ENCODE results near the gene LRRFIP1. TPM values are rescaled to one million over a fixed set of nuclear protein-coding genes. Genes with fewer than 3 reads are reported as not detected.
"Not testable (repeated sequence)": the region's sequence is repeated elsewhere in the genome, so short reads cannot be mapped to it uniquely, and the experiment has no call there.

Gene LRRFIP1
- total RNA-seq, 1 donor, result 49.0 TPM

GRCh38 chr2:237680702-237681478 lies 53.5 kb downstream of the LRRFIP1 start:
- TF ChIP-seq CTCF (IDR thresholded peaks at IDR 0.05; ENCODE audit: insufficient read depth, low read length), result no peak
- H3K4me3 ChIP-seq (ENCODE audit: low read depth, low read length), result no peak overlapping the region
- no peak for DNase-seq (ENCODE audit: low read depth)

- H3K4me3 ChIP-seq (ENCODE audit: low read depth, low read length), result no peak overlapping the region
- no peak for DNase-seq (ENCODE audit: low read depth)
- no peak for TF ChIP-seq CTCF (IDR thresholded peaks at IDR 0.05; ENCODE audit: insufficient read depth, low read length)
Observed at GRCh38 chr2:237682151-237682550, 54.8 kb downstream of the LRRFIP1 start.

GRCh38 chr2:237682856-237683670 lies 55.7 kb downstream of the LRRFIP1 start:
- no peak for TF ChIP-seq CTCF (IDR thresholded peaks at IDR 0.05; ENCODE audit: insufficient read depth, low read length)
- no peak for DNase-seq (ENCODE audit: low read depth)
- no peak overlapping the region for H3K4me3 ChIP-seq (ENCODE audit: low read depth, low read length)

- DNase-seq (ENCODE audit: low read depth), result peak; percentile 42
- peak; percentile 45 for TF ChIP-seq CTCF (IDR thresholded peaks at IDR 0.05; ENCODE audit: insufficient read depth, low read length)
- no peak overlapping the region for H3K4me3 ChIP-seq (ENCODE audit: low read depth, low read length)
Observed at GRCh38 chr2:237685408-237685807, 58.0 kb downstream of the LRRFIP1 start.

DNA sequence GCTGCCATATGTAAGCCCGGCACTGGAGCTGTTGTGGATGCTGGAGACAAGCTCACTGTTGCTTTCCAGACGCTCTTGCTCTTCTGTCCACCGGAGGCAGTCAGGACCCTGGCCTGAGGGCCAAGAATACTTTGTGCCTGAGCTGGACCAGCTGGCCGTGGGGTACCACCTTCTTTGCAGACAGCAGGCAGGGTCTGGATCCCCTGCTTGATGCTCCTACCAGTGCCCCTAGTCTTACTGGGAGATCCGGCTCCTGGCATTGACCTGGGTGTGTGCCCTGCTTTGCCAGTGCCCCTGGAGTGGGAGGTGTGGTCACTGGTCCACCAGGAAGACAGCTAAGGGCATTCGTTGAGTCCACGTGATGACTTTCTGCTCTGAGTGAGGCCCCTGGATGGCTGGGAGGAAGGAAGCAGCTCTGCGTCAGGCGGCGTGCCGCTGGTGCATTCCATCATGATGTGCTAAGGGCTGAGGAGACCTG lies 59.3 kb downstream of the LRRFIP1 start:
- DNase-seq (ENCODE audit: low read depth), result no peak
- no peak overlapping the region for H3K4me3 ChIP-seq (ENCODE audit: low read depth, low read length)

GRCh38 chr2:237688081-237688480 lies 60.7 kb downstream of the LRRFIP1 start:
- no peak for DNase-seq (ENCODE audit: low read depth)
- no peak for TF ChIP-seq CTCF (IDR thresholded peaks at IDR 0.05; ENCODE audit: insufficient read depth, low read length)
- H3K4me3 ChIP-seq (ENCODE audit: low read depth, low read length), result no peak overlapping the region

More for the DNA sequence above, 59.3 kb downstream of the LRRFIP1 start:
- TF ChIP-seq CTCF (IDR thresholded peaks at IDR 0.05; ENCODE audit: insufficient read depth, low read length), result peak; percentile 30

- not testable (repeated sequence) for H3K4me3 ChIP-seq (ENCODE audit: low read depth, low read length); DNase-seq (ENCODE audit: low read depth)
Observed at GRCh38 chr2:237688541-237688940, 61.2 kb downstream of the LRRFIP1 start.

Data from fibroblast of the aortic adventitia (primary cell).